SU-DHL-6 (cell line): ENCODE data around the gene FCGR2B.

ENCODE experiments used
- CTCF ChIP-seq: fragments of 200-600 bp; sonication (generic); IDR thresholded peaks from one replicate; pipeline ENCODE4 v1.5.1; 2017; ENCODE audit warnings: antibody characterized with exemption, mild to moderate bottlenecking, low read length, moderate library complexity; ENCODE audit not compliant: insufficient read depth, poor library complexity, severe bottlenecking
- EZH2phosphoT487 ChIP-seq: fragments of 200-600 bp; sonication (generic), shearing (Covaris generic); conservative IDR thresholded peaks from 2 replicates; pipeline ENCODE4 v1.6.1; 2018; ENCODE audit warnings: mild to moderate bottlenecking, antibody characterized with exemption, low read length, moderate library complexity, mixed read lengths

- TF ChIP-seq CTCF (no peak), EZH2phosphoT487 (no peak)
Observed at GRCh38 chr1:161676441-161676840, 13.5 kb downstream of the FCGR2B start.
